Measurements from ENCODE around the gene TMEM184C. TPM values are rescaled to one million over a fixed set of nuclear protein-coding genes. Genes with fewer than 3 reads are reported as not detected.

The TMEM184C gene
- total RNA-seq, 2 experiments from 2014 or later: 13.2 to 18.4 TPM

- no peaks in the 10 kb centered on the region for H3K9me3 Mint-ChIP-seq
These were observed 92.8 kb downstream of the TMEM184C start for GRCh38 chr4:147709999-147710398.

GRCh38 chr4:147714575-147715401 is 97.6 kb downstream of the TMEM184C start:
- H3K27ac Mint-ChIP-seq: no peak overlapping the region
- H3K4me3 Mint-ChIP-seq: no peak overlapping the region
- H3K4me1 Mint-ChIP-seq (ENCODE audit: low read depth): peaks cover 5% of the 10 kb centered on the region
- DNase-seq (no peak), ATAC-seq (no peak)
- CTCF ChIA-PET: interaction anchor here (0.5 to 4.1 kb wide), 2 partner anchors 151 to 1653 kb away, joined by 4 to 50 read pairs; no protein-coding TSS in a partner anchor
- no peak for TF ChIP-seq CTCF (IDR thresholded peaks at IDR 0.05)
- no peaks in the 10 kb centered on the region for H3K36me3 Mint-ChIP-seq (ENCODE audit: low read depth)
- peaks cover 2% of the 10 kb centered on the region for H3K27me3 Mint-ChIP-seq
- POLR2A ChIA-PET: no interaction called here
- intact Hi-C loops (cut with micrococcal nuclease): no loop called here
- H3K9me3 Mint-ChIP-seq: no peaks in the 10 kb centered on the region

More at GRCh38 chr4:147709999-147710398, 92.8 kb downstream of the TMEM184C start:
- CTCF ChIA-PET: interaction anchor here (1.5 to 12.1 kb wide), 6 partner anchors 11 to 170 kb away, joined by 3 to 180 read pairs (median 6); no protein-coding TSS in a partner anchor
- peaks cover 1% of the 10 kb centered on the region for H3K27me3 Mint-ChIP-seq
- POLR2A ChIA-PET: no interaction called here
- no peak overlapping the region for H3K4me3 Mint-ChIP-seq
- intact Hi-C loops (cut with micrococcal nuclease): no loop called here
- ATAC-seq: no peak
- H3K36me3 Mint-ChIP-seq (ENCODE audit: low read depth): no peaks in the 10 kb centered on the region
- no peak overlapping the region for H3K27ac Mint-ChIP-seq
- no peak for TF ChIP-seq CTCF (IDR thresholded peaks at IDR 0.05)
- peaks cover 3% of the 10 kb centered on the region for H3K4me1 Mint-ChIP-seq (ENCODE audit: low read depth)
- DNase-seq: no peak

- intact Hi-C loops (cut with micrococcal nuclease): no loop called here
- no peak for ATAC-seq
- Mint-ChIP-seq H3K27ac (no peak overlapping the region), H3K27me3 (peaks cover 2% of the 10 kb centered on the region), H3K9me3 (no peaks in the 10 kb centered on the region), H3K36me3 (ENCODE audit: low read depth) (no peaks in the 10 kb centered on the region), H3K4me1 (ENCODE audit: low read depth) (peaks cover 5% of the 10 kb centered on the region), H3K4me3 (no peak overlapping the region)
- no peak for TF ChIP-seq CTCF (IDR thresholded peaks at IDR 0.05)
- ChIA-PET CTCF (interaction anchor here (1.4 to 2.0 kb wide), 2 partner anchors 9 to 148 kb away, joined by 4 to 12 read pairs; no protein-coding TSS in a partner anchor), POLR2A (no interaction called here)
- DNase-seq: no peak
These were observed 100.7 kb downstream of the TMEM184C start for GRCh38 chr4:147717878-147718277.

Other genes with a start within 250 kb of the TMEM184C start
- not detected for gene EDNRA, start 136.3 kb upstream of the TMEM184C start, total RNA-seq
- 1 to 10 TPM; 7.4 to 8.8 TPM for gene PRMT9, start 66.8 kb downstream of the TMEM184C start, total RNA-seq
- gene ARHGAP10, start 114.7 kb downstream of the TMEM184C start, total RNA-seq: 1 to 10 TPM; 4.0 to 5.1 TPM